GM18870 (cell line): Measurements from ENCODE around the gene CLRN3.

Source experiments
- ATAC-seq: cut with Tn5 transposase; IDR thresholded peaks from one replicate; pipeline ENCODE4 v1.9.1; 2021; ENCODE audit warnings: moderate library complexity; ENCODE audit not compliant: unreplicated experiment

Gene CLRN3

GRCh38 chr10:127903789-127904188 lies 11.0 kb upstream of the CLRN3 start:
- ATAC-seq, result no peak

- no peak for ATAC-seq
Measured at GRCh38 chr10:127899766-127900387, 7.1 kb upstream of the CLRN3 start.

GRCh38 chr10:127897177-127897576 lies 4.4 kb upstream of the CLRN3 start:
- no peak for ATAC-seq

GRCh38 chr10:127896590-127896989 lies 3.8 kb upstream of the CLRN3 start:
- ATAC-seq, result no peak

GRCh38 chr10:127894146-127894545 lies 1.4 kb upstream of the CLRN3 start:
- no peak for ATAC-seq

- ATAC-seq, result no peak
Measured at GRCh38 chr10:127890832-127891334, 1.9 kb downstream of the CLRN3 start.

- ATAC-seq, result no peak
Measured at GRCh38 chr10:127890216-127890615, 2.5 kb downstream of the CLRN3 start.

GRCh38 chr10:127889605-127890195 lies 3.0 kb downstream of the CLRN3 start:
- ATAC-seq, result no peak

GRCh38 chr10:127888521-127889312 lies 4.0 kb downstream of the CLRN3 start:
- ATAC-seq, result no peak

GRCh38 chr10:127887541-127888415 lies 5.0 kb downstream of the CLRN3 start:
- no peak for ATAC-seq

- ATAC-seq, result no peak
Measured at GRCh38 chr10:127886371-127887051, 6.2 kb downstream of the CLRN3 start.

- no peak for ATAC-seq
Measured at GRCh38 chr10:127884501-127884900, 8.2 kb downstream of the CLRN3 start.

GRCh38 chr10:127883516-127883915 lies 9.2 kb downstream of the CLRN3 start:
- no peak for ATAC-seq

- no peak for ATAC-seq
Measured at GRCh38 chr10:127882801-127883459, 9.8 kb downstream of the CLRN3 start.

- no peak for ATAC-seq
Measured at GRCh38 chr10:127882391-127882790, 10.3 kb downstream of the CLRN3 start.

- ATAC-seq, result no peak
Measured at GRCh38 chr10:127881262-127881661, 11.5 kb downstream of the CLRN3 start.

GRCh38 chr10:127880557-127880956 lies 12.2 kb downstream of the CLRN3 start:
- ATAC-seq, result no peak

- no peak for ATAC-seq
Measured at GRCh38 chr10:127878475-127879055, 14.2 kb downstream of the CLRN3 start.

GRCh38 chr10:127877699-127878098 lies 15.0 kb downstream of the CLRN3 start:
- no peak for ATAC-seq

- ATAC-seq, result no peak
Measured at GRCh38 chr10:127877116-127877515, 15.6 kb downstream of the CLRN3 start.
